ENCODE measurements around the gene GRK2.
A peak's percentile ranks its signal among the peaks of the same experiment; 100 is the strongest.

GRK2 gene

DNA sequence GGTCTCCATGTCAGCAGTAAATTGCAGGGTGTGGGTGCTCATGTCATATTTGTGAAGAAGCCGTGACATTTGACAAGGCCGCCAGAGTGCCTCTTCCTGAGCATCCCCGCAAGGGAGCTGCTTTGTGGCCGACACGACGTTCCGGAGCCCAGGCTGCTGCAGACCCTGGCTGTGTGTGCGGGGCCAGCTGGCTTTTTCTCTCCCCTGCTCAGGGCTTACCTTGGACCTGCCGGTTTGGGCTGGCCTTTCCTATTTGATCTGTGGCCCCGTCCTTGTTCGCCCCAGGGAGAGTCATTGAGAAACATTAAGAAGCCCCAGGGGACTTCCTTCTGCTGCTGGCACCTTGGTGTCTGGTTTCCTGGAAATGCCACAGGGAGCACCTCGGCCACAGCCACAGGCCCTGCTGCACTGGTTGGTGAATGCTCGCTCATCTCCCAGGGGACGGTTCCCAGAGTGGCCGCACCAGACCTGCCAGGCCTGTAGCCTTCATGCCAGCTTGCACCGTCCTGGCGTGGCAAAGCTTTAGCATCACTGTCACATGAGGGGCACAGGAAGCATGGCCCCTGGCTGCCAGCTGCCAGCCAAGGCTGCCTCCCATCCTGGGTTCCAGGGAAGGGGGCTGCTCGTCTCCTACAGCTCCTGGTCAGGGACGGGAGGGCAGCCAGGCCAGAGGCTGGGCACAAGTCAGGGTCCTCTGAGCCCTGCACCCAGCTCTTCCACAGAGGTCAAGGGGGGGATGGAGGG, 5.4 kb downstream of the GRK2 start:
- no peaks in the 10 kb centered on the region for H3K9me3 ChIP-seq (ENCODE audit: control insufficient read depth in 2 of 2, low read length in 2 of 2)
- peak overlapping the region in 1 of 2 donors; percentile 84 for H3K4me3 ChIP-seq (ENCODE audit: low read length in 2 of 2)
- H3K9ac ChIP-seq (ENCODE audit: low read length in 2 of 2), result no peak overlapping the region
- H3K36me3 ChIP-seq (ENCODE audit: control insufficient read depth in 2 of 2, insufficient read depth in 2 of 2, low read length in 2 of 2), result peaks cover 0 to 6% of the 10 kb centered on the region in 2 donors
- peak overlapping the region; percentile 55 for H3K27ac ChIP-seq (ENCODE audit: low read length)
- H3K4me1 ChIP-seq (ENCODE audit: control insufficient read depth, insufficient read depth, low read length), result peaks cover 95% of the 10 kb centered on the region
- H3K27me3 ChIP-seq (ENCODE audit: control insufficient read depth in 1 of 2, insufficient read depth in 2 of 2, low read length in 2 of 2), result no peaks in the 10 kb centered on the region

DNA sequence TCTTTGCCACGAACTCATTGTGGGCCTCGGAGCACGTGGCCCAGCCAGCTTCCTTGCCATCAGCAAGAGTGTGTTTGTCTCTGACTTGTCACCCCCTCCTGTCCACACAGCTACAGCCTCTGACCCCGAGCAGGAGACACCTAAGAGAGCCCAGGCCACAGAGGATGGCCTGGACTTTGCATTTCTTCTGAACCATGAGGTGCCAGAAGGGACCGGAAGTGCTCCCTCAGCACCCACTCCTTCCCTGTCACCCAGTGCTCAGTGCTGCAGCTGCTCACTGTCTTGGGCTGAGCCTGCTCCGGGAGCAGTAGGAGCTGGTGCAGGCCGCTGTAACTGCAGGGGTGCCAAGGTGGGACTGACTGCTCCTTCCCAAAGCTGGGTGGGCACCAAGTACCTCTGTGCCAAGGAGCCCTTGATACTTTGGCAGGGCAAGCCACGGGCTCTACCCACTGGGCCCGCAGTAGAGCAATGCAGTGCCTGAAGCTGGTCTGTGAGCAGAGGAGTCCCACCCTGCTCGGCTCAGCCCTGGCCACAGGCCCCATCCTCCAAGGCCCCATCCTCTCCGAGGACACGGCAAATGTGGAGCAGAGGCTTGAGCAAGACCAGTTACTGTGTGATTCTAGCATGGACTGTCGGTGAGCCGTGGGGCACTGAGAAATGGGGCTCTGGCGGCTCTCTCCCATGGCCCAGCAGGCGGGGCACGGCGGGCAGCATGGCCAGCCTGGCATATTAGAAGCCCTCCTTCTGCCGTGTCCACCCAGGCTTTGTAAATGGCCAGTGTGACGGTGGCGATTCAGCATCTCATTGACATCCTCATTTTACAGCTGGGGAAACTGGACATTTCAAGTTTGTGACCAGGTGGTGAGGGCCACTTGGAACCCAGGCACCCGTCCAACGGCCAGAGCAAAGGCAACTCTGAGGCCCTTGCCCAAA, 6.3 kb downstream of the GRK2 start:
- H3K9me3 ChIP-seq (ENCODE audit: control insufficient read depth in 2 of 2, low read length in 2 of 2), result no peaks in the 10 kb centered on the region
- peaks cover 96% of the 10 kb centered on the region for H3K4me1 ChIP-seq (ENCODE audit: control insufficient read depth, insufficient read depth, low read length)
- H3K36me3 ChIP-seq (ENCODE audit: control insufficient read depth in 2 of 2, insufficient read depth in 2 of 2, low read length in 2 of 2), result peaks cover 0 to 6% of the 10 kb centered on the region in 2 donors
- H3K9ac ChIP-seq (ENCODE audit: low read length in 2 of 2), result peak overlapping the region in 1 of 2 donors; percentile 36
- peak overlapping the region in 1 of 2 donors; percentile 29 for H3K4me3 ChIP-seq (ENCODE audit: low read length in 2 of 2)
- peak overlapping the region; percentile 55 for H3K27ac ChIP-seq (ENCODE audit: low read length)
- no peaks in the 10 kb centered on the region for H3K27me3 ChIP-seq (ENCODE audit: control insufficient read depth in 1 of 2, insufficient read depth in 2 of 2, low read length in 2 of 2)

DNA sequence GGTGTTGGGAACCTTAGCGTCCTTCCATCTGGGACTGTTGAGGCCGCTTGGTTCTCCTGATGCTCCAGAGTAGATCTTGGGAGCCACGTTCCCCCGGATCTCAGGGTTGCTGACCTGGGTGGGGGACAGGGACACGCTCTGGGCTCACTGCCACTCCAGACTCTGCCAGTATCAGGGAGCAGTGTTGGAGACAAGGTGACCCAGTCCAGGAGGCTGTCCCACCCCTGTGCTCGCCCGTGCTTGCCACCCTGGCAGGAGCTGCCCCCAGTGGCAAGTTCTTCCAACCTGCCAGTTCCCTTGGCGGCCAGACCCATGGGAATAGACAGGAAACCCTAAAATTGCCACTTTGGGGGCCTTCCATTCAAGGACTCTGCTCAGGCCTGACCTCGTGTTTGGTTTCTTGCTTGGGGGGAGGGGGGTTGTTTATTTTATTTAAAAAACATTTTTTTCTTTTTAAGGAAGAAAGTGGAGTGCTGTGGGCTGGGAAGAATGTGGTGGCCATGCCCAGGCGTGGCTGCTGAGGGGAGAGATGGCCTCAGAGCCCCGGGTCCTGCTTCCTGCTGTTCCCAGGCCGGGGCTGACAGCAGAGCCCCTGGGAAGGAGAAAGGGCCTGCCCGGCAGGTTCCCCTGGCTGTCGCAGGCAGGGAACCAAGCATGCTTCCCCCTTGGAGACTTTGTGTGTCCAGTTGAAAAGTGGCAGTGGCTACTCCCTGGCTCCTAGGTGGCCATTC, 7.2 kb downstream of the GRK2 start:
- H3K4me1 ChIP-seq (ENCODE audit: control insufficient read depth, insufficient read depth, low read length), result peaks cover 96% of the 10 kb centered on the region
- H3K9ac ChIP-seq (ENCODE audit: low read length in 2 of 2), result peak overlapping the region in 1 of 2 donors; percentile 13
- H3K27ac ChIP-seq (ENCODE audit: low read length), result peak overlapping the region; percentile 55
- H3K9me3 ChIP-seq (ENCODE audit: control insufficient read depth in 2 of 2, low read length in 2 of 2), result no peaks in the 10 kb centered on the region
- H3K27me3 ChIP-seq (ENCODE audit: control insufficient read depth in 1 of 2, insufficient read depth in 2 of 2, low read length in 2 of 2), result no peaks in the 10 kb centered on the region
- peak overlapping the region in 1 of 2 donors; percentile 29 for H3K4me3 ChIP-seq (ENCODE audit: low read length in 2 of 2)
- peaks cover 0 to 6% of the 10 kb centered on the region in 2 donors for H3K36me3 ChIP-seq (ENCODE audit: control insufficient read depth in 2 of 2, insufficient read depth in 2 of 2, low read length in 2 of 2)

DNA sequence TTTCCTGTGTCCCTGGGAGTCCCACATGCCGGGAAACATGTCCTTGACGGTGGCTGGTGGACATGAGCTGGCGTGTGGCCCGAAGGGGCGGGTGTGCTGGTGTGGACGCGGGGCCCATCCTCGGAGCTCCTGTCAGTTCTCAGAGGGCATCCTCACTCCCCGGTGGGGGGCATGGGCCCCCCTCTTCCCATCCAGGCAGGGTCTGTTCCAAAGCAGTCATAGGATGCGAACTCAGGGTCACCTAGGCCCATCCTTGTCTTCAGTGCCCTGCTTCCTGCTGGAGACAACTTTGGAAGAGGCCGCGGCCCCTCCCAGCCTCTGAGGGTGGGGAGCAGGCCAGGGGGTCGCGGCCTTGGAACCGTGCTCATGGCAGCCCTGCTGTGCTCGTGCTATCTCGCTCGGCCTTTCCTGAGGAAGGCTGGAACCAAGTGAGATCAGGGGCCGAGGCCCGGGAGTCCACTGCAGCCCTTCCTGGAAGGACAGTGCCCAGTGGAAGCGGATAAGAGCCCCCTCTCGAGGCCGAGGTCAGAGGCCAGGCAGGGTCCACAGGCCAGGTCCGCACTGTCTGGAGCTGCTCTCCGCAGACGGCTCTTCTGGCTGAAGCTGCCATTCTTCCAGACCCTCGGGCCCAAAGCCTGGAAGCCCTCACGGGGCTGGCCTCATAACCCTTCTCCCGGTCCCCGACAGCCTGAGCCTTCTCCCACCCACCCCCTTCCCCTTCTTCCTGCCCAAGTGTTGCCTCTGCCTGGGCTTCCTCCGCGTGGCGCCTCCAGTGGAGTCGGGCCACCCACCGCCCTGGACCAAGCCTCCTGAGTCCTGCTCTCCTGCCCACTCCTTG, 8.7 kb downstream of the GRK2 start:
- peak overlapping the region; percentile 62 for H3K27ac ChIP-seq (ENCODE audit: low read length)
- H3K4me3 ChIP-seq (ENCODE audit: low read length in 2 of 2), result peak overlapping the region in 1 of 2 donors; percentile 15
- H3K36me3 ChIP-seq (ENCODE audit: control insufficient read depth in 2 of 2, insufficient read depth in 2 of 2, low read length in 2 of 2), result peaks cover 8 to 16% of the 10 kb centered on the region in 2 donors
- H3K9ac ChIP-seq (ENCODE audit: low read length in 2 of 2), result no peak overlapping the region
- H3K4me1 ChIP-seq (ENCODE audit: control insufficient read depth, insufficient read depth, low read length), result peaks cover 90% of the 10 kb centered on the region
- no peaks in the 10 kb centered on the region for H3K27me3 ChIP-seq (ENCODE audit: control insufficient read depth in 1 of 2, insufficient read depth in 2 of 2, low read length in 2 of 2)
- no peaks in the 10 kb centered on the region for H3K9me3 ChIP-seq (ENCODE audit: control insufficient read depth in 2 of 2, low read length in 2 of 2)

DNA sequence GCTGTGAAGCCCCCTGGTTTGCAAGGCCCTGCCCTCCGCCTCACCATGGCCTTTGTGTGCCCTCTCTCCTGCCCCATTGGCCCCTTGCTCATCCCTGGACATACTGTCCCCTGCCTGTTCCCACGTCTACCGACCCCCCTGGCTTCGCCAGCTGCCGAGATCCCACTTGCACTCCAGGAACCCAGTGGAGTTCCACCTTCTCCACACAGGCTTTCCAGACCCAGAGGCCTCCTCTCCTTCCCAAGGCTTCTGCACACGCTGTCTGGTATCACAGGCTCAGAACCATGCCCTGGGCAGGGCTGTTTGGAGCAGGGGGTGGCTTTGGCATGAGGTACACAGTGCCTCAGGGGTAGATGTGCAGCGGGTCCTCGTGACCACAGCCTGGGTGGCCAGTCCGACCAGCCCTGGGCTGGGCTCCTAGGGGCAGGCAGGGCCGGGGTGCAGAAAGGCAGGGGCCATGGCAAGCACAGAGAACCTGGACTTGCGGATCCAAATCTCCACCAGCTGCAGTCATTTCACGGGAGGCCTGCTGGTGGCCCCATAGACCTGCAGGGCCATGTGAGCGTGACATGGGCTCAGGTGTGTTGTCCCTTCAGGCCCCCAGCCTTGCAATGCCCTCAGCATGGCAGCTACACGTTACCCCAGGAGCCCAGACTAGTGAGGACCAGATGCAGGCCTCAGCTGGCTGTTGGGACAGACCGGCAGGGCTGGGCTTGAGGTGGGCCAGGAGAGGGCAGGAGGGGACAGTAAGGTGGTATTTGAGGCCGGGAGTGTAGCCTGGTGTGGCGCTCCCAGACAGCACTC, 9.5 kb downstream of the GRK2 start:
- no peaks in the 10 kb centered on the region for H3K9me3 ChIP-seq (ENCODE audit: control insufficient read depth in 2 of 2, low read length in 2 of 2)
- peak overlapping the region; percentile 62 for H3K27ac ChIP-seq (ENCODE audit: low read length)
- H3K36me3 ChIP-seq (ENCODE audit: control insufficient read depth in 2 of 2, insufficient read depth in 2 of 2, low read length in 2 of 2), result peaks cover 16 to 24% of the 10 kb centered on the region in 2 donors
- H3K4me3 ChIP-seq (ENCODE audit: low read length in 2 of 2), result no peak overlapping the region
- no peak overlapping the region for H3K9ac ChIP-seq (ENCODE audit: low read length in 2 of 2)
- H3K4me1 ChIP-seq (ENCODE audit: control insufficient read depth, insufficient read depth, low read length), result peaks cover 82% of the 10 kb centered on the region
- no peaks in the 10 kb centered on the region for H3K27me3 ChIP-seq (ENCODE audit: control insufficient read depth in 1 of 2, insufficient read depth in 2 of 2, low read length in 2 of 2)

DNA sequence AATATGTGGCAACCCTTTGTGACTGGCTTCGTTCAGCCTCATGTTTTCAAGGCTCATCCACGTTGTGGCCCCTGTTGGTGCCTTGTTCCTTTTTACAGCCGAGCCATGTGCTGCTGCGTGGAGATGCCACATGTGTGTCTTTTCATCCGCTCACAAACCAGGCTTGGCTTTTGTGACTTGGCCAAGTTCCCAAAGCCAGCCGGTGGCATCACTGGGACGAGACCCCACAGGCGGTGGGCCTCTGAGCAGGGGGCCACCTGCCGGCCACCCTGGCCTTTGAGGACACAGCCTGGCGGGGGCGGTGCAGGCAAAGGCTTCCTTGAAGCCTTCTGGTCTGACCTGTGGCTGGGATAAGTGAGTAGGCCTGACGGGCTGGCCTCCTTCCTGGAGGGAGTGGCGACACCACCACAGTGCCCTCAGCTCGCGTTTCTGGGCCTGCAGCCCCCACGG, 10.5 kb downstream of the GRK2 start:
- Histone ChIP-seq H3K4me1 (ENCODE audit: control insufficient read depth, insufficient read depth, low read length) (peaks cover 72% of the 10 kb centered on the region), H3K27me3 (ENCODE audit: control insufficient read depth in 1 of 2, insufficient read depth in 2 of 2, low read length in 2 of 2) (no peaks in the 10 kb centered on the region), H3K4me3 (ENCODE audit: low read length in 2 of 2) (peak overlapping the region; percentile 31 to 65), H3K9me3 (ENCODE audit: control insufficient read depth in 2 of 2, low read length in 2 of 2) (no peaks in the 10 kb centered on the region), H3K9ac (ENCODE audit: low read length in 2 of 2) (peak overlapping the region; percentile 60 to 64), H3K27ac (ENCODE audit: low read length) (peak overlapping the region; percentile 71), H3K36me3 (ENCODE audit: control insufficient read depth in 2 of 2, insufficient read depth in 2 of 2, low read length in 2 of 2) (peaks cover 25 to 29% of the 10 kb centered on the region in 2 donors)

DNA sequence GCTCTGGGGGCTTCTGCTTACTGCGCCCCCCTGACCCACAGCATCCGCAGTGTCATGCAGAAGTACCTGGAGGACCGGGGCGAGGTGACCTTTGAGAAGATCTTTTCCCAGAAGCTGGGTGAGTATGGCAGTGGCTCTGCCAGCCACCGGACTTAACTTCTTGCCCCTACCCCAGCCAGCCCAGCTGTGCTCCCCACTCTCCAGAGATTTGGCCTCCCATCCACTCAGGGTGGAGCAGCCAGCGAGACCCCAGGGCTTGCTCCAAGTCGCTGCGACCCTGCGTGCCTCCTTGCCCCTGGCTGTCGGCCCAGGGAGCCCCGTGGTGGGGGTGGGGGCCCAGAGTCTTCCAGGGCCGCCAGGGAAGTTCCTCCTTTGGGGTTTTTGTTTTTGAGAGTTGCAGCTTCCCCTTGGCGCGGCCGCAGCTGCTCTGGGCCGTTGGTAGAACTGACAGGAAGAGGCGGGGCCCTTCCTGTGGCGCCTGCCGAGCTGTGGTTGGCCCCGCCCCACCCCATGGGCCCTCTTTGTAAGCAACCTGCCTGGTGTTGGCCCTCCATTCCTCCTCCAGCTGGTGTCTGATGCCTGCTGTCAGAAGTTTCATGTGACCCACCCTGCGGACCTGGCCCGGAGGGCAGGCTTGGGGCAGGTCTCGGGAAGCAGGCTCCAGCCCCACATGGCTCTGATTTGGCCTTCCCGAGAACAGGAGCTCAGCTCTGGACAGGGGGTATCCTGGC, 11.1 kb downstream of the GRK2 start:
- Histone ChIP-seq H3K27me3 (ENCODE audit: control insufficient read depth in 1 of 2, insufficient read depth in 2 of 2, low read length in 2 of 2) (no peaks in the 10 kb centered on the region), H3K27ac (ENCODE audit: low read length) (peak overlapping the region; percentile 71), H3K4me3 (ENCODE audit: low read length in 2 of 2) (peak overlapping the region; percentile 46 to 65), H3K9me3 (ENCODE audit: control insufficient read depth in 2 of 2, low read length in 2 of 2) (no peaks in the 10 kb centered on the region), H3K9ac (ENCODE audit: low read length in 2 of 2) (peak overlapping the region; percentile 60 to 64), H3K36me3 (ENCODE audit: control insufficient read depth in 2 of 2, insufficient read depth in 2 of 2, low read length in 2 of 2) (peaks cover 31 to 32% of the 10 kb centered on the region in 2 donors), H3K4me1 (ENCODE audit: control insufficient read depth, insufficient read depth, low read length) (peaks cover 66% of the 10 kb centered on the region)

DNA sequence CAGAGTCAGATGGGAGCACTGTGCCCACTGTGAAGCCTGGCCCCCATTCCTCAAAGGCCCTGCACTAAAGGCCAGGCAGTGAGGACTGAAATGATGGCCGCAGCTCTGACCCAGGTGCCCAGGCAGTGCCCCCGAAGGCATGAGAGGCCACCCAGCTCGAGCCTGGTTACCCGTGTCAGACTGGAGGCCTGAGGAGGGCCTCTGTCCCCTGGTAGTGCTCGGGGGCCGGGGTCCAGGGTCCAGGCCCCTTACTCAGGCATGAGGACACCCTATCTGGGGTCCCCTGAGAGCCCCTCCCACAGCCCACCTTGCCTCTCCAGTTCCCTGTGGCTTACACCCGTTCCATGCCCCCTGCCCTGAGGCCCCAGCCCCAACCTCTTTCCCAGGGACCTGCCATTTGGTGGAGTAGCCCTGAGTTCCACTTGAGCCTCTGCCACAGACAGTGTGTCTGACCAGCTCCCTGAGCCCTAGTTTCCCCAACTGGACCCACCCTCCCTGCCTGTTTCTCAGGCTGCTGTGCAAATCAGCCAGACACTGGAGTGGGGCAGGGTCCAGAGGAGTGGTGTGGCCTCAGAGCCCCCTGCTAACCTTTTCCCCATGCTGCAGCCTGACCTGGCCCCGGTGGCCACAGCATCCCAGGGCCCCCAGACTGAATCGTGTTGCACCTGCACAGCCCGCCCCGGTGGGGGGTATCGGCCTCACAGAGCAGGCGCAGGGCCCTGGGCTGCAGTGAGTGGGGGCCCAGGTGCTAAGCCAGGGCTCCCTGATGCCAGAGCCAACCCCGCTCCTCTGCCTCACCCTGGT, 12.1 kb downstream of the GRK2 start:
- Histone ChIP-seq H3K27ac (ENCODE audit: low read length) (peak overlapping the region; percentile 71), H3K9me3 (ENCODE audit: control insufficient read depth in 2 of 2, low read length in 2 of 2) (no peaks in the 10 kb centered on the region), H3K27me3 (ENCODE audit: control insufficient read depth in 1 of 2, insufficient read depth in 2 of 2, low read length in 2 of 2) (no peaks in the 10 kb centered on the region), H3K4me3 (ENCODE audit: low read length in 2 of 2) (peak overlapping the region in 1 of 2 donors; percentile 65), H3K36me3 (ENCODE audit: control insufficient read depth in 2 of 2, insufficient read depth in 2 of 2, low read length in 2 of 2) (peaks cover 40 to 41% of the 10 kb centered on the region in 2 donors), H3K9ac (ENCODE audit: low read length in 2 of 2) (peak overlapping the region; percentile 60 to 62), H3K4me1 (ENCODE audit: control insufficient read depth, insufficient read depth, low read length) (peaks cover 62% of the 10 kb centered on the region)
